ENCODE data around the gene RAB11FIP2.
A peak's percentile ranks its signal among the peaks of the same experiment; 100 is the strongest.

Gene RAB11FIP2

DNA sequence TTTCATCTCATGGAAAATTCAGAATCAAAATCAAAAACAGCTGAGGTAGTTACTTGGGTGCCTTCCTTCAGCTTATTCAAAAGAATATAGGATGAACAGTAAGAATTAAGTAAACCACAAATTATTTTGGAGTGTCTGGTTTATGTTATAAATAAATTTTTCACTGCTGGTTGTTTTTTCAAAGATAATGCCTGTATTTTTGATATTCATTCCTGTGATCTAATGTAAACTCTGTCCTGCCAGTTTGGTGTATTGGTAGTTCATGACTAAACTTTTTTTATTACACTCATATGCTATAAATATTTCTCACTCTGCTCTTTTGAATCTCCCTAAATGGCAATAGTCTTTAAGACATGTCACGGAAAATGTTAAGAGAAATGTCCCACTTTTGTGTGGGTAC lies 11.6 kb upstream of the RAB11FIP2 start:
- TF ChIP-seq, protein P1, sequence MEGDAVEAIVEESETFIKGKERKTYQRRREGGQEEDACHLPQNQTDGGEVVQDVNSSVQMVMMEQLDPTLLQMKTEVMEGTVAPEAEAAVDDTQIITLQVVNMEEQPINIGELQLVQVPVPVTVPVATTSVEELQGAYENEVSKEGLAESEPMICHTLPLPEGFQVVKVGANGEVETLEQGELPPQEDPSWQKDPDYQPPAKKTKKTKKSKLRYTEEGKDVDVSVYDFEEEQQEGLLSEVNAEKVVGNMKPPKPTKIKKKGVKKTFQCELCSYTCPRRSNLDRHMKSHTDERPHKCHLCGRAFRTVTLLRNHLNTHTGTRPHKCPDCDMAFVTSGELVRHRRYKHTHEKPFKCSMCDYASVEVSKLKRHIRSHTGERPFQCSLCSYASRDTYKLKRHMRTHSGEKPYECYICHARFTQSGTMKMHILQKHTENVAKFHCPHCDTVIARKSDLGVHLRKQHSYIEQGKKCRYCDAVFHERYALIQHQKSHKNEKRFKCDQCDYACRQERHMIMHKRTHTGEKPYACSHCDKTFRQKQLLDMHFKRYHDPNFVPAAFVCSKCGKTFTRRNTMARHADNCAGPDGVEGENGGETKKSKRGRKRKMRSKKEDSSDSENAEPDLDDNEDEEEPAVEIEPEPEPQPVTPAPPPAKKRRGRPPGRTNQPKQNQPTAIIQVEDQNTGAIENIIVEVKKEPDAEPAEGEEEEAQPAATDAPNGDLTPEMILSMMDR (IDR thresholded peaks at IDR 0.05; ENCODE audit: extremely low read depth, missing control alignments), result no peak
- DNase-seq (ENCODE audit: low spot score), result no peak

DNA sequence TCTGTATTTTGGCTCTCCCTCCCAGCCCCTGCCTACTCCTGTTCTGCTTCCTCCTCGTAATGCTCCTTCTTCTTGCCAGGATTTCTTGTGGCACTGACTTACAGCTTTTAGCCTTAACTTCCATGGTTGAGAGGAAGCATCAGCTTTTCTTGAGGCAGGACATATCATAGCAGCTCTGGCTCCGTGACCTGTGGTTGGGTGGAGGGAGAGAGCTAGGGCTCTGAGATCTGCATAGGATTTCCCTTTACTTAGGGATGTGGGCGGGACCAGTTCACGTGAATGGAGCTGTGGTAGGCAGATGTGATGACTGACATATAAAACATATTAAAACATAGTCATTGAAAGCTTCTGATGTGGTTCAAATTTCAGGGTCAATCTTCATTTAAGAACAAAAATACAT lies 10.6 kb upstream of the RAB11FIP2 start:
- no peak for DNase-seq (ENCODE audit: low spot score)
- TF ChIP-seq, protein P1 (IDR thresholded peaks at IDR 0.05; ENCODE audit: extremely low read depth, missing control alignments), result no peak

DNA sequence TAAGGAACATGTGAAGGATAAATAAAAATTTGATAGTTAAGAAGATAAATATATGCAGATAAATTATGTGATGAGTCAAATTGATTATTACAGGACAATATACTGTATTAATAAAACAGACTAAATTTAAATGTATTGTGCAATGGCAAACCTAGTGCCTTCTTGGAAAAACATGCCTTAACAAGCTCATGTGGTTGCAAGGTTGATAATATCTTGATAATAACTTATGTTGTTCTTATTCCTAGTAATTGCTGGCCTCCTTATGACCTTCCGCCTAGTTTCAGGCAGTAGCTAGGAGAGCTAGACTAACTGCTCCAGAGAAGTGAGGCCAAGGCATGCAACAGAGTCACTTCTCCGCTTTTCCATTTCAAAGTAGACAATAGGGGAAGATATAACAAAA lies 7.6 kb upstream of the RAB11FIP2 start:
- DNase-seq (ENCODE audit: low spot score), result no peak
- TF ChIP-seq, protein P1 (IDR thresholded peaks at IDR 0.05; ENCODE audit: extremely low read depth, missing control alignments), result no peak

DNA sequence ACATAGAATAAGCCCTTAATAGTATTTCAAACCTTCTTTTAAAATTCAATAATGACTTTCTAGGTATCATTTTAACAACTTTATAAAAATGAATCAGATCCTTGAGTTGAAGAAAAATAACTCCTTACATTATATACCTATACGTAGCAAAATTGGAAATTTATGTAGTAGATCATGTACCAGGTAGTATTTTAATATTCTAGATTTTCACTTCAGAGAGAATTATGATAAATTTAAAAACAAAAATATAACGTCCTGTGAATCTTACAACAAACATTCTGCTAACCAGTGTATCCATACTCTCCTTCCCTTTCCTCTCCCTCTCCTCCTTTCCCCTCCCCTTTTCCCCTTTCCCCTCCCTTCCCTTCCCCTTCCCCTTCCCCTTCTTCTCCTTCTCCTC lies 6.1 kb upstream of the RAB11FIP2 start:
- DNase-seq (ENCODE audit: low spot score), result no peak
- TF ChIP-seq, protein P1 (IDR thresholded peaks at IDR 0.05; ENCODE audit: extremely low read depth, missing control alignments), result no peak

DNA sequence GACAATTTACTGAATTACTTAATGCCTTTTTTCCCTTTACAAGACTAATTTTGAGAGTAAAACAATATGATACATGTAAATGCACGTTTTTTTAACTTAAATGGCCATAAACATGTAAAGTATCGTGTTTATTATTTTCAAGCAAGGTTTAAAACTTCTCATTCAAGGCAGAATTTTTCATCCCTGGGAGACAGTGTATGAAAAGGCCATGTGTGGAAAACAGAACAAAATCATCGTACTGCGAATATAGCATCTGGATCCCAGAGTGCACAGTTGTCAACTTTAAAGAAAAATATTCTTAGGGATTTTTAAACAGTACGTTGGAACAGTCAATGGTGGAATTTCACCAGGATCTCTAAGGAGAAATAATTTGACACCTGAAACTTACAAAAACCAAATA lies 1.1 kb upstream of the RAB11FIP2 start:
- DNase-seq (ENCODE audit: low spot score), result no peak
- TF ChIP-seq, protein P1 (IDR thresholded peaks at IDR 0.05; ENCODE audit: extremely low read depth, missing control alignments), result no peak

DNA sequence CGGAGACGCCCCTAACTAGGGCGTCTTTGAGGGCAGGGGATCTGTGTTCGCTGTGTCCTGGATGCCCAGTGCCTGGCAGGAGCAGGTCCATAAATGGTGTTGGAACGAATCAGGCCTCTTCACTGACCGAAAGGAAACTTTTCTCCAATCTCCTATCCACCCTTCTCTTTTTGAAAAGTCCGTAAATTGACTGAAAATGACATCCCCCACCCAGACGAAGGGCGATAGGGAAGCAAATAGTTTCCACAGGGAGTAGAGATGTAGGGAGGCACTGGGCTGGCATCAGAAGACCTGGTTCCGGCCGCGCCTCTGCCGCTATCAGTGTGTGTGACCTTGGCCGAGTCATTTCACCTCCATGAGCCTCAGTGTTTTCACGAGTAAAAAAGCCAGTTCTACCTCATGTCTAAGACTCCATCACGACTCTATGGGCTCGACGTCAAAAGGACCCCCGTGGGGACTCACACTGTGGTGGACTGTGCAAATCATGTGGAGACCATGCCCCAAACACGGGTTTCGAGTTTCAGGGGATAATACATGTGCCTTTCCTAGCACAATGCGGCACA lies 497 bp upstream of the RAB11FIP2 start:
- peak; percentile 6 for DNase-seq (ENCODE audit: low spot score)
- TF ChIP-seq, protein P1 (IDR thresholded peaks at IDR 0.05; ENCODE audit: extremely low read depth, missing control alignments), result no peak

DNA sequence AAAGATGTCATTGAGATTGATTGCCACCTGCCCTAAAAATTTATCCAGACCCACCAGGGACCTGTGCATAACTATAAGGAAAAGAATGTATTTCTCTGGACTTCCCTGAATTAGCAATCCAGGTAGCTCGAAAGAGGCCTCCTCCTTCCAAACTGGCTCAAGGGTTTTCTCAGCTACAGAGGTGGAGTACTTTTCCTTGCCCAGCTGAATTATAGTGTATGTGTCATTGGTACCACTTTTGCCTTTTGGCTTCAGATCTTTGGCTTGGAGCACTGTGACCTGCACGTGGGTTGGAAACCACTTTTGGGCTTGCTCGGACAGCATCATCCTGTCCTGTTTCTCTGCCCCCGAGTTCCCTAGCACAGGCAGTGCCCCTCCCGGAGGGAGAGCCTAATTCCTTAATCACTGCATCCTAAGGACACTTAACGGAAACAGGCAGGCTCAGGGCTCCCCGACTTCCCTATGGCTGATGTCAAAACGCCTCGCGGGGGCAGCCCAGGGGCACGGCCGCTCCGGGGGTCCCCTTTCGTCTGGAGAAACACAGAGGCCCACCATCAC lies 825 bp downstream of the RAB11FIP2 start:
- DNase-seq (ENCODE audit: low spot score), result peak; percentile 40
- TF ChIP-seq, protein P1 (IDR thresholded peaks at IDR 0.05; ENCODE audit: extremely low read depth, missing control alignments), result no peak

Measured in GM20000 (cell line).